SJSA1 (cell line): ENCODE results near the gene RARB. TPM values are rescaled to one million over a fixed set of nuclear protein-coding genes. Genes with fewer than 3 reads are reported as not detected.
A peak's percentile ranks its signal among the peaks of the same experiment; 100 is the strongest.

Source experiments
- DNase-seq, 2 experiments: peaks; one replicate each; pipeline ENCODE4 v3.0.0-alpha.2; 2015 to 2020; ENCODE audit warnings: low spot score in 2 of 2, low read depth in 1 of 2
- H3K27ac ChIP-seq: fragments of 250-450 bp; sonication (Bioruptor Pico); 2 replicates; pipeline ENCODE4 v1.5.1; 2020; ENCODE audit warnings: mild to moderate bottlenecking, moderate library complexity
- H3K27me3 ChIP-seq: fragments of 250-450 bp; sonication (Bioruptor Pico); replicated peaks from 2 replicates; pipeline ENCODE4 v1.5.1; 2020; ENCODE audit warnings: mild to moderate bottlenecking, moderate library complexity
- H3K36me3 ChIP-seq: fragments of 250-450 bp; sonication (Bioruptor Pico); 2 replicates; pipeline ENCODE4 v1.5.1; 2020; ENCODE audit warnings: mild to moderate bottlenecking
- H3K4me1 ChIP-seq: fragments of 250-450 bp; sonication (Bioruptor Pico); replicated peaks from 2 replicates; pipeline ENCODE4 v1.6.1; 2021; ENCODE audit warnings: mild to moderate bottlenecking
- H3K4me3 ChIP-seq: fragments of 250-450 bp; sonication (Bioruptor Pico); 2 replicates; pipeline ENCODE4 v1.5.1; 2020; ENCODE audit warnings: mild to moderate bottlenecking
- H3K9me3 ChIP-seq: fragments of 250-450 bp; sonication (Bioruptor Pico); replicated peaks from 2 replicates; pipeline ENCODE4 v1.5.1; 2020; ENCODE audit warnings: mild to moderate bottlenecking
- total RNA-seq: library from RNA; depleted of rRNA; stranded (reverse); fragments of >200 nt; shearing (Covaris generic); gene quantifications from 2 replicates; pipeline ENCODE4 v1.2.3, GENCODE V29; 2014

The RARB gene
- total RNA-seq, 1 experiment from 2014 or later: 11.7 TPM

DNA sequence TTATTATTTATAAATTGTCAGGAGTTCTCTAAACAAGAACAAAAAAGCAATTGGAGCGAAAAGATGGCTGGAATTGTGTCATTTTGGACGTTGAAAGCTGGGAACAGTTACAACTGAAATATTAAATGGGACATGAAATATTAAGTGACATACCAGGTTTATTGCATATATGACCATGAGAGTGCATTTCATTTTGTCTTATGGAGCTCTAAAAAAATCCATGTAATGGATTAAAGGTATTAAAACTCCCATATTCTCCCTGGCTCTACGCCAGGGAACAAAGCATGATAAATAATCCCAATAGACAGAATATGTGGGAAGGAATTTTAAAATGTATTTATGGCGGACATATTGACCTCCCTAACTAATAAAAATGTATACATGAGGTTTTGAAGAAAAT is 17.7 kb downstream of the RARB start:
- H3K27ac ChIP-seq: no peak overlapping the region
- H3K27me3 ChIP-seq: no peaks in the 10 kb centered on the region
- H3K4me1 ChIP-seq: peaks cover 26% of the 10 kb centered on the region
- H3K9me3 ChIP-seq: no peaks in the 10 kb centered on the region
- DNase-seq: no peak
- H3K4me3 ChIP-seq: no peak overlapping the region
- no peaks in the 10 kb centered on the region for H3K36me3 ChIP-seq

DNA sequence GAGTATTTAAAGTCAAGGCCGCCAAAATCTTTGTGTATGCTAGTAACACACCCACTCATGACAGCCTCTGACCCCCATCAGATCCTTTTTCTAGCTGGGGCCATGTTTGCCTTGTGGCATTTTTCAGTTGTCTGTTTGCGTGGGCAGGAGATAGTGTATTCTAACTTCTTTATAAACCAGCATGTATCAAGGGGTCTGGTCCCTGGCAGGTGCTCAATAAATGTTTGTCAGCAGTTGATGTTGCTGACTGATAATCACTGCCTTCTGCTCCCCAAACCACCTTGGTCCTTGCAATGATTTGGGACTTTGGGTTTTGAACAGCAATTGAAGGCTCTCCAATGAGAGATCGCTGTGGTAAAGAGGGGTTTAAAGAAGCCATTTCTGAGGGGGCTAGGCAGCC is 19.2 kb downstream of the RARB start:
- DNase-seq: no peak
- H3K27me3 ChIP-seq: no peaks in the 10 kb centered on the region
- no peaks in the 10 kb centered on the region for H3K9me3 ChIP-seq
- peaks cover 23% of the 10 kb centered on the region for H3K4me1 ChIP-seq
- H3K36me3 ChIP-seq: no peaks in the 10 kb centered on the region
- no peak overlapping the region for H3K27ac ChIP-seq
- no peak overlapping the region for H3K4me3 ChIP-seq

DNA sequence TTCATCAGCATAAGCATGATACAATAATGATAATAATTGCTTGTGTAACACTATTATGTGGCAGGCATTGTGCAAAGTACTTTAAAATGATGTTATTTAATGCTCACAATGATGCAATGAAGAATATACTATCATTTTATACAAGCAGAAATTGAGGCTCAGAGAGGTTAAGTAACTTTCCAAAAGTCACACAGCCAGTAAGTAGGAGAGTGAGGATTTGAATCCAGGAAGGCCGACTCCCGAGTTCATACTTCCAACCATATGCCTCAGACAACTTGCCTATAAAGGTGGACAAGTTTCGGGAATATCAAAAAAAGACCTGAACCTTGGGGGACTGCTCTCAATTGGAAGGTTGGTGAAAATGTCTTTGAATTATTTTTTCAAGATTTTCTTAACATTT is 19.9 kb downstream of the RARB start:
- Histone ChIP-seq H3K9me3 (no peaks in the 10 kb centered on the region), H3K4me1 (peaks cover 16% of the 10 kb centered on the region), H3K27ac (no peak overlapping the region), H3K27me3 (no peaks in the 10 kb centered on the region), H3K4me3 (no peak overlapping the region), H3K36me3 (no peaks in the 10 kb centered on the region)
- no peak for DNase-seq

DNA sequence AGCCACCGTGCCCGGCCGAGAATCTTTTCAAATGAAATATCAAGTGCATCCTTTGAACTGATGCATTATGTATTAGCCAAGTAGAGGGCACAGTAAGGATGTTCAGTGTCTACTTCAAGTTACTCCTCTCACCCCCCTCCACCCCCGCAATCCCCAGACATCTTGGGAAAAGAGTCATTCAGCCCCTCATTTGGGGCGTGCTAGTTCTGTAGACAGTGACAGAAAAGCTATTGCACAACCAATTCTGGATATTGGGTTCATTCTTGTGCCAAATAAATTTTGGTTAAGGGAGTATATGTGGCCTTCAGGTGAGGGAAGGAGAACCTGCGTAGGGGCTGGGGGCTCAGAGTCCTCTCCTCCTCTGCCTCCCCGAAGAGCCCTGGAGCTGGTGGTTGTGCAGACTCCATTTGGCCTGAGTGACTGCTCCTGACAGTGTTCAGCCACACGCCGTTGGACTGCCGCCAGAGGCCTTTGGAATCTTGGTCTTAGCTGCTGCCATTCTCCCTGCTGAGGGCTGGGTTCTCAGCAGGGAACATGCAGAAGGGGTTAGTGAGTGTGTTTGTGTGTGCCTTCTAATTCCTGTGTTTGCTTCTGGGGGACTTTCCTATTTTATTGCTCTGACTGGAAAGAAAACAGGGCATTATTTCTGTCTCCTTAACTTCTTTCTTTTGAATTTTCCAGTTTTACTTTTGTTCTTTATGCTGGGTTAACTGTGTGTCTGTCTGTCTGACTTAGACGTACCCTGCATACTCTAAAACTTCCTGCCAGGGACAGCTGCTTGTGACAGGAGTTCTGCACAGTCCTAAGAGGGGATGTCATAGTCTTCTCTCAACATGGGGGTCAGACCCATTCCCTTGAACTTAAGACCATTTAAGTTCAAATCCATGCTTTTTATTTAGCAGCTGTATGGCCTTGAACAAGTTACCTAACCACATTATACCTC is 21.0 kb downstream of the RARB start:
- H3K9me3 ChIP-seq: no peaks in the 10 kb centered on the region
- peak overlapping the region; percentile 39 for H3K27ac ChIP-seq
- no peaks in the 10 kb centered on the region for H3K36me3 ChIP-seq
- DNase-seq: peak; percentile 64 to 78
- no peaks in the 10 kb centered on the region for H3K27me3 ChIP-seq
- H3K4me1 ChIP-seq: peaks cover 22% of the 10 kb centered on the region
- H3K4me3 ChIP-seq: no peak overlapping the region

DNA sequence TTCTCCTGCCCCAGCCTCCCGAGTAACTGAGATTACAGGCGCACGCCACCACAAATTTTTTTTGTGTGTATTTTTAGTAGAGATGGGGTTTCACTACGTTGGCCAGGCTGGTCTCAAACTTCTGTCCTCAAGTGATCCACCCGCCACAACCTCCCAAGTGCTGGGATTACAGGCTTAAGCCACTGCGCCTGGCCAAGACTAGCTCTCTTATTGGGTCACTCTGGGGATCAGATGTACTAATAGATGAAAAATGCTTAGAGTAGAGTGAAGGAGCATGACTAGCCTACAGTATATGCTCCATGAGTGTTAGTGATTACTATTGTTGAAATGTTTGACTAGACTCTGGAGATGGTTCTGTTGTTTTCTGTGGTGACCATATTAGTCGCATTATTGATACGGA is 21.8 kb downstream of the RARB start:
- H3K4me3 ChIP-seq: no peak overlapping the region
- no peaks in the 10 kb centered on the region for H3K36me3 ChIP-seq
- no peaks in the 10 kb centered on the region for H3K9me3 ChIP-seq
- H3K27me3 ChIP-seq: no peaks in the 10 kb centered on the region
- no peak for DNase-seq
- peaks cover 30% of the 10 kb centered on the region for H3K4me1 ChIP-seq
- no peak overlapping the region for H3K27ac ChIP-seq

DNA sequence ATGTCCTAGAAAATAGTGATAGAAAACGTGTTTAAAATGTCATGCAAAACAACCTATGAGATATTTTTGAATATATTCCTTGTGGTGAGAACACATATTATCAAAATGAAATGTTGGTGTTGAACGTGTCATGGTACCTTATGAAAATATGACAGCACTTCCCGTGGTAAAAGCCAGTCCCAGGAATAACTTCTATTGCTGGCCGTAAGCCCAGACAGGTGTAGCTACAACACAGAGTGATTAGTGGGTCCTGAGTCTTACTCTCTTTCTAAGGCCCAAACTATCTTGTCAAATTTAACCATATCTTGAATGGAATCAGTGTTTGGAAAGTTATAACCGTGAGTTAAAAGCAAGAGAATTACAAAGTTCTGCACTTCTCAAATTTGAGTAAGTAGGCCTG is 24.1 kb downstream of the RARB start:
- Histone ChIP-seq H3K4me3 (no peak overlapping the region), H3K27me3 (no peaks in the 10 kb centered on the region), H3K4me1 (peaks cover 44% of the 10 kb centered on the region), H3K9me3 (no peaks in the 10 kb centered on the region), H3K36me3 (no peaks in the 10 kb centered on the region), H3K27ac (no peak overlapping the region)
- DNase-seq: no peak

DNA sequence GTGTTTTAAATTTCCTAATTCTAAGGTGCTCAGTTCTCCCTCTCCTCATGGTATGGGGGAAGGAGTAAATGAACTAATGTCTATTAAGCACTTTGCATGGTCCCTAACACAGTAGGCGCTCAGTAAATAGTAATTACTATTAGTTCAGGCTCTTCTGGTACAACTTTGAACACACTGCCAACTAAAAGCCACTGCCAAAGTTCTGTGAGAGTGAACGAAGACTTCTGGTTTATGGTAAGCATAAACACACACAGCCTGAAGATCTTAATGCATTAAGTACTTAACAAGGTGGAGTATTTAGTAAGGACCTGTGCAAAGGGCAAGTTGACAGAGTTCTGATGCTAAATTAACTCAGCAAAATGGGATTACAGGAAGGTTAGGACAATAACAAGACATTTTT is 24.7 kb downstream of the RARB start:
- no peak overlapping the region for H3K4me3 ChIP-seq
- H3K27ac ChIP-seq: no peak overlapping the region
- no peaks in the 10 kb centered on the region for H3K36me3 ChIP-seq
- H3K9me3 ChIP-seq: no peaks in the 10 kb centered on the region
- no peaks in the 10 kb centered on the region for H3K27me3 ChIP-seq
- DNase-seq: no peak
- H3K4me1 ChIP-seq: peaks cover 48% of the 10 kb centered on the region

DNA sequence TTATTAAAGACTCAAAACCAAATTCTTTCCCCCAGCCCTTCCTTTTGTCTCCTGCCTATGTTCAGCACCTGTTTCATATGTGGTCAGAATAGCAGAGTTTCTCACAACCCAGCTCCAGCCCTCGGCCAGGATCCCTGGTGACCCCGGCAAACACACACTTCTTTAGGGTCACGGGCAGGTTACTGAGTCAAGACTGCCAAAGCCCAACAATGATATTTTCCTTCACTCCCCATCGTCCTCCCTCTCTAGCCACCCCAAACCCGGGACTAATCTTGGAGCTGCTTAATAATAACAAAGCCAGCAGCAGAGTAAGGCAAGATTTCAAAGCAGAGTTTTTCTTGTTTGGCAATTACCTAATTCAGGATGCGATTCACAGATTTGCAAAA is 25.5 kb downstream of the RARB start:
- Histone ChIP-seq H3K36me3 (no peaks in the 10 kb centered on the region), H3K27ac (peak overlapping the region; percentile 57), H3K27me3 (no peaks in the 10 kb centered on the region), H3K4me1 (peaks cover 53% of the 10 kb centered on the region), H3K4me3 (0 out of 2 replicates have a peak overlapping the region, but pooled peaks have one; percentile 2), H3K9me3 (no peaks in the 10 kb centered on the region)
- DNase-seq: no peak

DNA sequence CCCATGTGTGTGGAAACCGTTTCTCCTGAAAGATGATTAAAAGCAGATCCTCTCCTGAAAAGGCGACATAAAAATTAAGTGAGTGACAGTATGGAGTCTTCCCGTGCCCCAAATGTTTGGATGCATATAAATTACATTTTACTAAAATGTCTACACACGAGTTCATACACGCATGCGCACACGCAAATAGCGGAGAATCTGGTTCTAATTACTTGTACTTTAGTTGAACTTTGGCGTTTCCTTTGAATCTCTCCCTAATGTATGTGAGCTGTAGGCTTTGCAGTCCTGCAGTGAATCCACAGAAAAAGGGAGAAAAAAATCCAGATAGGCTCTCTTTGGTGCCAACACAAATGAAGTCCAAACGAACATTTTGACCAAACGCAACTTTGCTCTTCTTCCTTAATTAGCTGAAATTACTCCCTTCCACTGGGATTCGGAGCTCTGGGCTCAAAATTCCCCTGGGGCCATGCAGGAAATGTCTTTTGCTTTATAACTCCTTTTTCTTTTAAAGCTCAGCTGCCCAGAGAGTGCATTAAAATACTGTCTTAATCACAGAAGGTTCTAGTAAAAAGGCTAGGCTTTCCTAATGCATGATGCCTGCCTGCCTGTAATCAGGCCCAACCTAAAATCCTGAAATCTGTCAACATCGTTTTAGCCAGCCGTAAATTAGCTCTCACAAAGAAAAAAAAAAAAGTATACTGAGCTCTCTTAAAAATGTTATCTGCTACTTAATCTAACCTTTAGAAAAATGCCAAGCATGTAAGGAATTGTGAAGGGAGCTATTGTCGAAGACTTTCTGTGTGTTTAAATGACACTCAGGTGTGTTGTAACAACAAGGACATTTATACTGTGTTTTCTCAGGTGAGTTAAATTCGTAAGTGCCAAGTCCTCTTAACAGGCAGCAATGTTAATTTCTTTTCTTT is 26.2 kb downstream of the RARB start:
- no peaks in the 10 kb centered on the region for H3K27me3 ChIP-seq
- peak in 1 of 2 experiments; percentile 57 for DNase-seq
- no peaks in the 10 kb centered on the region for H3K36me3 ChIP-seq
- no peaks in the 10 kb centered on the region for H3K9me3 ChIP-seq
- H3K4me1 ChIP-seq: peaks cover 46% of the 10 kb centered on the region
- peak overlapping the region; percentile 57 for H3K27ac ChIP-seq
- 0 out of 2 replicates have a peak overlapping the region, but pooled peaks have one; percentile 2 for H3K4me3 ChIP-seq

DNA sequence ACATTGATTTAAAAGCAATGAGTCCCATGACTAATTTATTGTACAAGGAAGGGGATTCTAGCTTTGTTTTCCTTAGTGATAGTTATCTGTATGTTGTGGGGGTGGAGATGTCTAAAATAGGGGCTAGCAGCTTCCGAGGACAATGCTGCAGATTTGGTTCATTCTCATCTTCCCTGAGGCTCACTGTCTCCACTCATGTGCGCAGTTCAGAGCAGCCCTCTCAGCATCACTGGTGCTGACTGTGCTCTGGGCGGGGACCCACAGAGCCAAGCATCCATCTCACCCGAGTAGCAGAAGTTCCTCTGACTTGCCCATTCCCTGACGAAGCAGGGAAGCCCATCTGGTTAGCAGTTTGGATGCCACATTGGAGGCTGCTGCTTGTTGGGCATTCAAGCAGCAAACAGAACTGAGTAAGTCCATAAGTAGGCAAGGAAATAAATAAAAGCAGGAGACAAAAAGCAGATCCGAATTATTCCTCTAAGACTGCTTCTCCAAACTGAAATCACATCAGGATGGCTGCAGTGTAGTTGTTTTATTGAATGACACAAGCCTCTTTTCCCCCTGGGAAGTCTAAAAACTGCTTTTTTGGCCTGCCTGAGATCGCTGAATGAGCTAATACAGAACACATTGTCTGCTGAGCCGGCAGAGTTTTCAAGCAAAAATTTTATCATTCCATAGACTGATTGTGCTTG is 27.5 kb downstream of the RARB start:
- peak overlapping the region; percentile 57 for H3K27ac ChIP-seq
- H3K4me3 ChIP-seq: no peak overlapping the region
- peaks cover 46% of the 10 kb centered on the region for H3K4me1 ChIP-seq

DNA sequence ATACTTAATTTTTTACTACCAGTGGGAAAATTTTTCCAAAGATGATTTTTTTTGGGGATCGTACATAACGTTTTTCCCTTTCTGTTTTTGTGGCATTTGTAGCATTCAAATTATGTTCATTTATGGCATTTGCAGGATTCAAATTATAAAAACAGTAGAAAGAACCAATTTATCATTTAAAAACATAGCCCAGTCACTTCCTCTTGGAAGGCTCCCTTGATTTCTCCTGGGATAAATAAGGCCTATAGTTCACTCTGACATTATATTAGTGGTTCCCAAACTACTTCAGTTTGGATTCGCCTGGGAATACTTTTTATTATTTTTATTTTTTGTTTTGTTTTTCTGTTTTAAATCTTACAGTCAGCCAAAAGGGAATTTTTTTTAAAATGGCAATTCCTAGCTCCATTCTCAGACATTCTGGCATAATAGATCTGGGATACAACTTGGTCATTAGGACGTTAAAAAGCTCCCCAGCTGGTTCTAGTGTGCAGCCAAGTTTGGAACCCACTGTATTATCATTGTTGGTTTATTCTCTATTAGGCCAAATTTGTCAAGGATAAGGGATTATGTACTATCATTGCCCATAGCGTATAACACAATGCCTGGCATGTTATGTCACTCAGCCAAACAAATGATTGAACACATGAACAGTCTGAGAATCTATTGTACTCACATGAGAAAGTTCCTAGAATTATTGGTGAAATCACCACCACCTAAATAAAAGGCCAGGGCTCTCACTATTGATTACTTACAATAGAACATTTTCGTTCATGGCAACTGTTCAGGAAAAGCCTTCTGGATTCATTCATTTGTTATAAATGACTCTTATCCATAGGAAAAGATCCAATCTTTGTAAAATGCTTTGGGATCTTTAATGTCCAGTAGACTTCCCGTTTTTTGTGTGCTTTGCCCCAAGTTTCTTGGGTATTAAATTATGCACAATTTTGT is 28.9 kb downstream of the RARB start:
- no peak overlapping the region for H3K4me3 ChIP-seq
- no peak for DNase-seq
- no peak overlapping the region for H3K27ac ChIP-seq
- H3K36me3 ChIP-seq: no peaks in the 10 kb centered on the region
- peaks cover 52% of the 10 kb centered on the region for H3K4me1 ChIP-seq
- H3K27me3 ChIP-seq: no peaks in the 10 kb centered on the region
- H3K9me3 ChIP-seq: no peaks in the 10 kb centered on the region

More for the DNA sequence above, 27.5 kb downstream of the RARB start:
- DNase-seq: peak; percentile 50 to 53
- H3K27me3 ChIP-seq: no peaks in the 10 kb centered on the region
- H3K36me3 ChIP-seq: no peaks in the 10 kb centered on the region
- H3K9me3 ChIP-seq: no peaks in the 10 kb centered on the region

DNA sequence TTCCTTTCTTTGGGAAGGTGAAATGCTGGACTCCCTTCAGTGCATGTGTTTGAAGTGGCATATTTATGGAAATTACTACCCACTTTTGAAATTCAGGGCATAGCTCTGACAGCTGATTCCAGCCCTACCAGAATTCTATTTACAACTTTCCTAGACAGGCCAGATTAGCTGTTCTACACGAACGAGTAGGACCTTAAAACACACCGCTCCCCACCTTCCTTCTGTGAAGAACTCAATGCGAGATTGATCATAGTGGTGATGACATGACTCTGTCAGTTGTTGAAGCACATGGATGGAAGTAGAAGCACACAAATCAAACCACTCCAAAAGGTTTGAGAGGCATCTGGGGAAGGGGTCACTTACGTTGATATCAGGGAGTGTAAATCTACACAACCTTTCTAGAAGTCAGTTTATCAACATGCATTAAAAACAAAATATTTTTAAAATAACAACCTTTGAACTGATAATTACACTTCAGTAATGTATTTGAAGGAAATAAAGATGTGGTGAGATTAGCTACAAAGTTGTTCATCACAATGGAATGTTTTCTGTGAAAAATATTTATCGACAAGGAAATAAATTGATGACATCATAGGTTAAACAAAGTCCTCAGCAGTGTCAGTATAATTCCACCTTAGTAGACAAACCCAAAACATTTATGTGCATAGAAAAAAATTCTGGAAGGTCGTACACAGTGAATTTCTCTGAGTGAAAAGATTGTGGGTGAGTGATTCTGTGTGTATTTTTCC is 29.8 kb downstream of the RARB start:
- Histone ChIP-seq H3K27ac (peak overlapping the region; percentile 19; the same call in 1 of the 2 replicates), H3K27me3 (no peaks in the 10 kb centered on the region), H3K4me1 (peaks cover 59% of the 10 kb centered on the region), H3K4me3 (no peak overlapping the region), H3K9me3 (no peaks in the 10 kb centered on the region), H3K36me3 (no peaks in the 10 kb centered on the region)
- no peak for DNase-seq
